GM10266 (cell line): Measurements from ENCODE around the gene SHROOM4.

Source experiments
- DNase-seq: peaks from one replicate; pipeline ENCODE4 v3.0.0; 2012; ENCODE audit errors: extremely low spot score
- TF ChIP-seq, protein P1 (sequence below): IDR thresholded peaks from 2 replicates; pipeline ENCODE4 v1.5.1; 2012; ENCODE audit warnings: mild to moderate bottlenecking, low read depth; ENCODE audit not compliant: control insufficient read depth, insufficient read depth; ENCODE audit errors: missing control alignments

Gene SHROOM4

GRCh38 chrX:50613846-50614245 lies 200.1 kb downstream of the SHROOM4 start:
- no peak for DNase-seq
- TF ChIP-seq, protein P1, sequence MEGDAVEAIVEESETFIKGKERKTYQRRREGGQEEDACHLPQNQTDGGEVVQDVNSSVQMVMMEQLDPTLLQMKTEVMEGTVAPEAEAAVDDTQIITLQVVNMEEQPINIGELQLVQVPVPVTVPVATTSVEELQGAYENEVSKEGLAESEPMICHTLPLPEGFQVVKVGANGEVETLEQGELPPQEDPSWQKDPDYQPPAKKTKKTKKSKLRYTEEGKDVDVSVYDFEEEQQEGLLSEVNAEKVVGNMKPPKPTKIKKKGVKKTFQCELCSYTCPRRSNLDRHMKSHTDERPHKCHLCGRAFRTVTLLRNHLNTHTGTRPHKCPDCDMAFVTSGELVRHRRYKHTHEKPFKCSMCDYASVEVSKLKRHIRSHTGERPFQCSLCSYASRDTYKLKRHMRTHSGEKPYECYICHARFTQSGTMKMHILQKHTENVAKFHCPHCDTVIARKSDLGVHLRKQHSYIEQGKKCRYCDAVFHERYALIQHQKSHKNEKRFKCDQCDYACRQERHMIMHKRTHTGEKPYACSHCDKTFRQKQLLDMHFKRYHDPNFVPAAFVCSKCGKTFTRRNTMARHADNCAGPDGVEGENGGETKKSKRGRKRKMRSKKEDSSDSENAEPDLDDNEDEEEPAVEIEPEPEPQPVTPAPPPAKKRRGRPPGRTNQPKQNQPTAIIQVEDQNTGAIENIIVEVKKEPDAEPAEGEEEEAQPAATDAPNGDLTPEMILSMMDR, result no peak

- DNase-seq, result no peak
Observed at GRCh38 chrX:50609796-50610195, 204.2 kb downstream of the SHROOM4 start.

DNA sequence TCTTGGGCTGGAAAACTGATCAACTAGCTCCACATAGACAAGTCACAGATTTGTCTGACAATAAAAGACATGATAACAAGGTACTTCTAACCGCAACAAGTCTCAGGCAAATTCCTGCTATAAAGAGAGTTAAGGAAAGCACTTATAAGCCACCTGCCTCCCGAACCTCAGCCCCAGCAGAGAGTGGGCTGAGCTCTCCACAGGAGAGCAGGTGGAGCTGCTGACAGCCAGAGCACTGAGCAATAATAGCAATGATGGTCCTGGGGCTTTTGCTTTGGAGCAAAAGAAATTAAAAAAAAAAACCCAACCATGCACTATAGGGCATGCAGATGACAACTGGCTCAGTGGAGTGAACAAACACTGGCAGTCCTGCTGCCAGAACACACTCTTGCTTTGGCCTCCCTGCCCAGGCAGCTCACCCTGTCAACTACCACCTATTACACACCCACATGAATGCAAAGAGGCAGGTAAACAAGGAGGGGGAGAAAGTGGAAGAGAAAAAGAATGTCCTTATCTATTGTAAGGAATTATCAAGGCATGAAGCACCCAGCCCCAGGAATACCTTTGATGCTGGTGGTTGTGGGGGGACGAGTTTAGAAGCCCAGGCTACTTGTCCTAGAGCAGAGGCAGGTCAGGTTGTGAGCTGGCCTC lies 207.6 kb downstream of the SHROOM4 start:
- TF ChIP-seq, protein P1, result no peak
- no peak for DNase-seq

More at GRCh38 chrX:50609796-50610195, 204.2 kb downstream of the SHROOM4 start:
- TF ChIP-seq, protein P1, result no peak

DNA sequence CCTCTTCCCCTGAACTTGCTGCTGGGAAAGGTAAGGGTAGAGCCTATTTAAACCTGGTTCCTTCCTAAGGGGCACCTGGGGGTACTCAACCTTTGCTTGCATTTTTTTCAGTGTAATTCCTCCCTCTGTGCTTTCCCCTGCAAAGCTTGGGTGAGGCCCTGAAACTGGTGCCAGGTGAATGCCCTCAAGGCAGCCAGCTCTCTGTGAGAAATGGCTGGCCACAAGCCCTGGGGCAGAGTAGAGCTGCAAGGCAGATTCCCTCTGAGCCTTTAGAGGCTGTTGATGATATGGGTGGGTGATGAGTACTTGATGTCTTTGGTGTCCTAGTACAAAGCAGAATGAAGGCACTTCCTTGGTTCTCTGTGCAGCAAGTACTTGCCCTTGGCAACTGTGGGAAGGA lies 217.9 kb downstream of the SHROOM4 start:
- DNase-seq, result no peak
- TF ChIP-seq, protein P1, result no peak

- no peak for DNase-seq
- TF ChIP-seq, protein P1, result no peak
Observed at GRCh38 chrX:50594788-50595187, 219.2 kb downstream of the SHROOM4 start.

- no peak for DNase-seq
- TF ChIP-seq, protein P1, result no peak
Observed at GRCh38 chrX:50586980-50587379, 227.0 kb downstream of the SHROOM4 start.

DNA sequence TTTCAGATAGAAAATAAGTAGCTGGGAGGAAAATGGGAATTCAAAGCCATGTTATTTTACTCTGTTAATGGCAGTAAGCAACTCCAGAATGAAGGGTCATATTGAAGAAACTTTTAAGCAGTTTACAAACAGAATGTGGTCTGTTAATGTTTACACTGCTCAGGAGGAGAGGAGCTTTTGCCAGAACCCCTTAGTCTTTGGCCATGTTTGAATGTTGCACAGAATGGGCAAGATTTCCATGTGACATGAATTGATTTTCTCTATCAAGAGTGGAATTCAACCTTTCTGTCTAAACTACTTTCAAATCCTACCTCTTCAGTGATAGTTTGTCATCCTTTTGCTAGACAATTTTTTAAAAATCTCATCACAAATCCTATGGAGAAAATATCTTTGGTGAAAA lies 227.6 kb downstream of the SHROOM4 start:
- DNase-seq, result no peak

More for the DNA sequence above, 227.6 kb downstream of the SHROOM4 start:
- TF ChIP-seq, protein P1, result no peak
